DMS114 treated with DMSO at 0.1 percent for 48 hours (cell line): Measurements from ENCODE around the gene AMPD3.

Source experiments
- DNase-seq: peaks from one replicate; lab custom pipeline; 2025; ENCODE audit not compliant: unreplicated experiment; lab: John Stamatoyannopoulos, UW

Gene AMPD3

DNA sequence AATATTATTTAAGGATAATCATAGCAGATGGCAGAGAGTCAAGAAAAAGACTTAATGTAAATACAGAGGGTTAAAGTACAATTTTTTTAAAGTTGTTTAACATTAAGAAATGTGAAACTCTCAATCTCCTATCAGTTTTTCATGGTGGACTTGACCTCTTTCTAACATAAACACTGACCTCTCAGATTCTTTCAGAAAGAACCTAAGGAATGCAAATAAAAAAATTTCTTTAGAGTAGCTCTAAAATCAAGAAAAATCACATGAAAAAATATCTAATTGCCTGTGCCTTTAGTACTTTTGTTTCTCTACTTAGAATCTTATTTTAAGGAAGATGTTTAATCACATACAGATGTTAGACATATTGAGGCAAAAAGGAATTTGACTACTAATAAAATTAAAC, 73.1 kb downstream of the AMPD3 start:
- DNase-seq = no peak

DNA sequence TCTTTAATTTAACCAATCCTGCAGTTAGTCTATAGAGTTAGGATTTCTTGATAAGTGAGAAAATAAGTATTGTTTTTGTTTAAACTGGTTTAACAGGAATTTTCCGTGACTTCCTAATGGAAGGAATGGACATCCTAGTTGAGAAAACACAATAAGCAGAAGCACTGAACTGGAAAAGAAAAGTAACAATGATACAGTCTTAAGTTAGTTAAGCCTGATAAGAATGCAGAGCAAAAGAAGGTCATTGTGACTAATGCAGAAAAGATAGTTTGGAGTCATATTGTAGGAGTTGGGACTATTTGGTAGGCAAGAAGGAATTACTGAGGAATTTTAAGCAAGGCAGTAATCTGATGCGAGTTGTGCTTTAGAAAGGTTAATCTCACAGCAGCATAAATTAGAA, 74.2 kb downstream of the AMPD3 start:
- DNase-seq = no peak

DNA sequence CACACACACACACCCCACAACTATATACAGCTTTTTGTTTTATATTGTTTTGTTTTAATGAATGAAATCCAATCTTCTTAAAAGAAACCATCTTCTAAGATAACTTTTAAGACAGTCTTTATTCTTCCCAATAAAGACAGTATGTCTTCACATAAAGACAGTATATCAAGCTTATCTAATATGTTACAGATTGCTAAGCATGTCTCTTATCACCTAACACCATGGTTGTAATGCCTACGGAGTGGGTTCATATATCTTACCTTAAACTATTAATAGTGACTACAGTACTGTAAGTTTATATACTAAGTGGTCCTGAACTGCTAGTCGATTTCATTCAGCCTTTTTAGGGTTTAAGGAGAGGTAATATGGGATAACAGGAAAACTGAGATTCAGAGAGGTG, 77.5 kb downstream of the AMPD3 start:
- no peak for DNase-seq

DNA sequence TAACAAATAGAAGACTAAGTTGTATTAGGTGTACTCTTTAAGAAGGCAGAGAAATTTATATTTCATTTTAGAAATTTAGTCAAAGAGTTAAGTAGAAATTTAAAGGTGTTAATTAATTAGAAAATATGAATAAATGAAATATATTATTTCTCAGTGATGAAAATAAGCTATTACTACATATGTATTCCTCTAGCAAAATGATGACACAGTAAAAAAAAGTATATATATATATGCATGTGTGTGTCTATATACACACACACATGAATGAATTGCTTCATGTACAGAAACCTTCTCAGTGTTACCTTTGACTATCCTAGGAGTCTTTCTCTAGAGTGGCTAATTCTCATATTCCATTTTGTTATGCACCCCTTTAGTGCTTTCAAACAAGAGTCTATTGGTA, 78.3 kb downstream of the AMPD3 start:
- DNase-seq = no peak

DNA sequence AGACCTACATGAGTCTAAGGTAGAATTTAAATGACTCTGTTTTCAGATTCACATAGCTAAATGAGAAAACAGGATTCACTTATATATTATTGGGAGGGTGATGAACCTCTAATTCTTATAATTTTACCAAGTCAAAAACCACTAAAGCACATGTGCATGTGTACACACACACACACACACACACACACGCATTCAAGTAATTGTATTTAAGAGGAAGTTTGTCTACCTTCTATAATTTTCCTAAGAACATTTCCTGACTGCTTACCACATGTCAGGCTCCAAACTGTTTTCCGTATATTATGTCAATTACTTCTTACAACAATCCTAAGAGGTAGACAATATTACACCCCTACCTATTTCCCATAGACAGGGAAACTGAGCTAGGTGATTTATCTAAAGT, 79.3 kb downstream of the AMPD3 start:
- DNase-seq = no peak

DNA sequence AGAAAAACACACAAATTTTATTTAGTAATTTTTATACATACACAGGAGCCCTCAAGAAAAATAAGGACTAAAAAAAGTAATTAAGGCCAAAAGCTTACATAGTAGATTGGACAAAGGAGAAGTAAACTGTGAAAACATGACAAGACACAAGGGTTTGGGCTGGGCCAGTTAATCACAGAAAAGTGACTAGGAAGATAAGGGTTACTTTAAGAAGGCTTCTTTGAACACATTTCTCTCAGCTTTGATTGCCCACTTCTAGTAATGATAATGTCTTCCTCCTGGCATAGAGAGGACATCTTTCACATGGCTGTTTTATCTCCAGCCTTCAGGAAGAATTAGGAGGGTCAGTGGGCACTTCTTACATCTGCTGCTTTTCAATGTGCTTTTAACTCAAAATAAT, 82.5 kb downstream of the AMPD3 start:
- no peak for DNase-seq

DNA sequence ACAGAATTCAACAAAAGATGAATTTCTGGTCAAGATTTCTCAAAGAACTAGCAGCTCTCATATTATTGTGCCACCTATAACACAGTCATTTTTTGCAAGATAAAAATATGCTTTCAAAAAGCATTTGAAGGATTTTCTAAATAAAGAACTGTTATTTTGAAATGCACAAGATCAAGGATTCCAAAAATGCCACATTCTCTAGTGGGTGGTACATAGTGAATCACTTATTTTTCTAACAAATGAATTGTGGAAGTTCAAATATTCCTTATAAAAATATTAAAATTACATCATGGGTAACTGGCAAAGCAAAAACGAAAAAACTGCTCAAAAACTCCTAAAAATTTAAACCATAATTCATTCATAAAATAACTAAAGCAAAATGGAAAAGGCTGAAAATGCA, 83.9 kb downstream of the AMPD3 start:
- no peak for DNase-seq

DNA sequence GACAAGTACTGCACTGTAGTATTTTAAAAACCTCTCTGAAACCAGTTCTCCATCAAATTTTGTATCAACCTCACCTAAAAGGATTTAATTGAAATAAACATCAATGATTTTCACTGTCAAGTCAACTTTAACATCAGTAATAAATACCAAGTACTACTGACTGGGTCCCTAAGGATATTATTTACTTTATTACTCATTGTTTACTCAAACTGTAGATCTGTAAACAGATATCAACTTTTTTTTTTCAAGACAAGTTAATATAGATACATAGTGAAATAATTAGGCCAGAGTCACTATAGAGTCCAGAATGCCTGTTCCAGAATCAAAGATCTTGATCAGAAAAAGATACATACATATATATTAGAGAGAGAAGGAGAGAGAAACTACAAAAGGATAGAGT, 84.3 kb downstream of the AMPD3 start:
- DNase-seq = no peak

DNA sequence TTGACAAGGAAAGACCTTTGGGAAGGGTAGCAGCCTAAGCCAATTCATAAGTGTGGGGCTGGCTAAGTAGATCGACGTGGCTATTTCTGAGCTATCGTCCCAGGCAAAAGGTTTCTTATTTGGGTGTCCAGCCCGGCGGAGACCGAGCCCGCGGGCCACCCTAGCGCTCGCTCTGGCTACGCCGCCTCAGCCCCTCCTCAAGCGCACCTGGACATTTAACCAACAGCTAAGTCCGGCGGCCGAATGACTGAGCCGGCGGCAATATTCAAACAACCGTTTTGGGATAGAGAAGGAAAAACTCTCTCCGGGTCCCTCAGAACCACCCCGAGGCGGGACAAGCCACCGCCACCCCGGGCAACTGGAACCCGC, 85.5 kb downstream of the AMPD3 start:
- DNase-seq = no peak

DNA sequence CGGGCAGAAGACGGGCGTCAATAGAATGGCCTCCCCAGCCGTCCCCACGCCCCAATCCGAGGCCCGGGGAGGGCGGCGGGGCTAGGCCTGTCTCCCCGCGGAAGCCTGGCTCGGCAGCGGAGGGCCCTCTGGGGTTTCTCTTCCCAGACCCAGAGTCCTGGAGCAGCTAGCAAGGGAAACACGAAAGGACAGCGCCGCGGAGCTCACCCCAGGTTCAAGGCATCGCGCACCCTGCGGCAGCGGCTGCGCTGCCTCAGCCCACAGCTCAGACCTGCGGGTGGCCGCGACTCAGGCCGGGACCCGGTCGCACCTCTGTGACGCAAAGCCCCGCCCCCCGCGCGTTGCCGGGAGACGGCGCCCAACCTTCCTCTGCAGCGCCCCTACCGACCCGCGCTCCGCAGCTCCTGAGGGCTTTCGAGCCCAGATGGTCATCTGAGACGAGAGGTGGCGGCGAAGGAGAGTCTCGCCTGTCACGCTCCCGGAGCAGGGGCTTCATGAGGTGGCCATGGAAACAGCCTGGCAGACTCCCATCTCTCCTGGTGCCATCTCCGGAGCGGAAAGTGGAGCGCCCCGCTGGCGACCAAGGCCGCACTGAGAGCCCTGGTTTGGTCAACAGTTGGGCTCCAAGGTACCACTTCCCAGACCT, 86.0 kb downstream of the AMPD3 start, which contains the start of gene RNF141:
Gene RNF141, minus strand, starts transcription at position 273 of the 646 bp plus-strand sequence. CDS start 7,029 bp downstream, outside the sequence.
- DNase-seq = peak; percentile 79

DNA sequence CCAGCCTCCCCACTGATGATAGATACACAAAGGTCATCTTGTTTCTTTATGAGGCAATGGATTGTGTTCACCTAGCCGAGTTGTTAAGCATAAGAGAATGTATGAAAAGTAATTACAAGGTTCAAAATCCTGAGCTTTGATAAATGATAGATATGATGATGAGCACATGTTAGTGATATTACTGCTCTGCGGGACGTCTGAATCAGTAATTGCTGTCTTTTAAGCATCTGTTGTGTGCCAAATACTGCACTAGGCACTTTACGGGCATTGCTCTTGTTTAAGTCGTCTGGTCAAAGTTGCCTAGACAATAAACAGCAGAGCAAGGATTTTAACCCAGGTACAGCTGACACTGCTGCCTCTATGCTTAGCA, 86.5 kb downstream of the AMPD3 start:
- DNase-seq = no peak

DNA sequence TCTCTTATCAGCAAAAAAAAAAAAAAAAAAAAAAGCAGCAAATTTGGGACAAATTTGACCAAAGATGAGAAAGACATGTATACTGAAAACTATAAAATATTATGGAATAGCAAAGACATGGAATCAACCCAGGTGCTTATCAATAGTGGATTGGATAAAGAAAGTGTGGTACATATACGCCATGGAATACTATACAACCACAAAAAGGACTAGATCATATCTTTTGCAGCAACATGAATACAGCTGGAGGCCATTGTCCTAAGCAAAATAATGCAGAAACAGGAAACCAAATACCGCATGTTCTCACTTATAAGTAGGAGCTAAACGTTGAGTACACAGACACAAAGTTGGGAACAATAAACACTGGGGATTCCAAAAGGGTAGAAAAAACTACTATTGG, 87.7 kb downstream of the AMPD3 start:
- no peak for DNase-seq

DNA sequence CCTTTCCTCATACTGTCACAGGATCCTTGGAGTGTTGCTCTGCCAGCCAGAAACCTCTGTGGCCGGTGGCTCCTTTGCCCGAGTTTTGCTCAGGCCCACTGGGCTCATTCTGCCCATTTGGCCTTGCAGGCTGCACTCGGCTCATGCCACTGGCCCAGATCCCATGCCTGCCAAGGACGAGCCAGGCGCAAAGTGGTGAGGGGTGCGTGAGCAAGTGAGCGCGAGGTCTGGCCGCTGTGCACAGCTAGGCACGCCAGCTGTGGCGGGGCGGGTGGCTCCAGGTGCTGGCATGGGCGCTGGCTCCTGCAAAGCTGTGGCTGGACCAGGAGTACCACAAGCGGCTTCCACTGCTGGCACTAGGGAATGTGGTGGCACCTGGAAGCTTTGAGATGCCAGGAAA, 88.7 kb downstream of the AMPD3 start:
- no peak for DNase-seq

DNA sequence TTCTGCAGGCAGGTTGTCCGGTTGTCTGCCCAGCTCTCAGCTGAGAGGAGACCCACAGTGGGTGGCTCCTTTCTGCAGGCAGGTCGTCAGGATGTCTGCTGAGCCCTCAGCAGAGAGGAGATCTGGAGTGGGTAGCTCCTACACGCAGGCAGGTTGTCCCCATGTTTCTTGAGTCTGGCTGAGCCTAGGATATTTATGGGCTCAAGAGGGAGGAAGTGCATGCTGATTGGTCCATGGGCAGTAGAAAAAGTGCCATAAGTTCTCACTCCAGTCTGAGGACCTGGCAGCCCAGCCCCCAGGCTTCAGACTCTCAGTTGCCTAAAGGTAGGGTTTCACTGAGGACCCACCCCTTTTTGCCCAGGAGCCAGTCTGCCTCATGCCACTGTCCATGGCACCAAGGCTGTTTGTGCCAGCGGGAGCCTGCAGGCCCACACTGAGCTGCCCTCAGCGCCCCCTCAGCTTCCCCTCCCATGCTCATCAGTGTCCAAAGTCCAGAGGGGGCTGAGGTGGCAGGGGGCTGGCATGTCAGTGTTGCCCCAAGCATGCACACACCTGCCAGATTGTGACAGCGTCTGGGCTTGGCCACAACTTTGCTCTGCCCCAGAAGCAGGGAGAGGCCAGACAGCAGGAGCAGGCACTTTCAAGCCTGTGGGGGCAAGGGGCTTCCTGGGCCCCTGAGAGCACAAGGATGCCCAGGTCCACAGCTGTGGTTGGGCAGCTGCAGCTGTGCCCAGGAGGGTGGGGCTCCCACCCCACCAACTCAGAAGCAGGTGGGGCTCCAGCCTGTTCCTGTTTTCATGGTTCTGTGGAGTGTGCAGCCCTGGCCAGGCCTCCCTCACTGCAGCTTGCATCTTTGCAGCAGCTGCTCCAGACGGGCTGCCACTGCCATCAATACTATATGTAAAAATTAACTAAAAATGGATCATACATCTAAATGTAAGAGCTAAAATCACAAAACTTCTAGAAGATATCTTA, 89.7 kb downstream of the AMPD3 start:
- DNase-seq = no peak

DNA sequence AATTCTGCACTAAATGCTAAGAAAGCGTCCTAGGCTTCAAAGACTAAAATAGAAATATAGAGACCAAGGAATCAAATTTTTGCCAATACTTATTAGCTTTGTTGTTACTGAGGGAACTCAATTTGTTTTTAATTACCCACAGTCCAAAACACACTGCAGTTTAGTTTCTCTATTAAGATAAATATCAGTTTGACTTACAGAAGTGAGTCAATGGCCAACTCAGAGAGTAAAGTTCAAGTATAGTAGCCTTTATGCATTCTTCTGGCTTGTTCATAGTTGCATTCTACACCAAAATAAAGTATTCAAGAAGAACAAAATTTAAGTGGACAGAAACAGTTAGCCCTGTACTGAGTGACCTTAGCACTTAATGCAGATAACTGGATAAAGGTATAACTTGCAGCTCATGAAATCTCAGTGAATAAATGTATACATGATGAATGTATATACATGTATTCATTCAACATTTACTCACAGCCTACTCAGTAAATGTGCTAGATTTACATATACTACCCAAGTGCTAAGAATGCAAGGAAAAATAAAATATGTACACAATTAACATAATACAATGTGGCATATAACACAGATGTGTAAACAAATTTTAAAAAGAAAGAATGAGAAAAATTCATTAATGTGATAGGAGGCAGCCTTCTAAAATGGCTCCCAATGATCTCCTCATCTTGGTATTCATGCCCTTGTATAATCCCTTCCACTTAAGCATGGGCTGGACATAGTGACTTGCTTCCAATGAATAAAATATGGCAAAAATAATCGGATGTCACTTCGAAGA, 95.6 kb downstream of the AMPD3 start:
- no peak for DNase-seq

DNA sequence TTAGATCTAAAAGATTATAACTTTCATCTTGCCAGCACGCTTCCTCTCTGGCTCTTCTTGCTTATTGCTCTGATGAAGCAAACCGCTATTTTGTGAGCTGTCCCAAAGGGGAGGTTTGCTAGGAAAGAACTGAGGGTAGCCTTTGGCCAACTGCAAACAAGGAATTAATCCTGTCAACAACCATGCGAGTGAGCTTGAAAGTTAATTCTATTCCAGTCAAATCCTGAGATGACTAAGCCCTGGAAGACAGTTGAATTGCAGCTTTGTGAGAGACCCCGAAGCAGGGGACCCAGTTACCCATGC, 96.2 kb downstream of the AMPD3 start:
- DNase-seq = no peak

DNA sequence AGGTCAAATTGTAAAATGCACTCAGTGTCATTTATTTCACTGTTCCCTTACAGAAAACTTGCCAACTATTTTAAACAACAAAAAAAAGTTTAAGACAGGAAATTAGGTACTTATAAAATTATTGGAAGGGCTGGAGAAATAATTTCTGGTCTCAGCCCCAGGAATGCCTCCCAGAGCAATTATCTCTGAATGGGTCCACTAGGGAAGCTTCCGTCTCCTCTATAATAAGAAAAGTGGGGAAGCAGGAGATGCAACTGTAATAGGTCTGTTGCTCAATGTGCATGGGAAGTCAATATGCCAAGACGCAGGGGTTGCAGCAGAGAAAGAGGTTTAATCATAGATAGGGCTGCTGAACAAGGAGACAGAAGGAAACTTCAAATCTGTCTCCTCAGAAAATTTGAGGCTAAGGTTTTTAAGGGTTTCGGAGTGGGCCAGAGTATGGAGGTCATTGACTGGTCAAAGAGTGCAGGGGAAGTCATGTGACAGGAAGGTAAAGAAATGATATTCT, 96.8 kb downstream of the AMPD3 start:
- DNase-seq = no peak

DNA sequence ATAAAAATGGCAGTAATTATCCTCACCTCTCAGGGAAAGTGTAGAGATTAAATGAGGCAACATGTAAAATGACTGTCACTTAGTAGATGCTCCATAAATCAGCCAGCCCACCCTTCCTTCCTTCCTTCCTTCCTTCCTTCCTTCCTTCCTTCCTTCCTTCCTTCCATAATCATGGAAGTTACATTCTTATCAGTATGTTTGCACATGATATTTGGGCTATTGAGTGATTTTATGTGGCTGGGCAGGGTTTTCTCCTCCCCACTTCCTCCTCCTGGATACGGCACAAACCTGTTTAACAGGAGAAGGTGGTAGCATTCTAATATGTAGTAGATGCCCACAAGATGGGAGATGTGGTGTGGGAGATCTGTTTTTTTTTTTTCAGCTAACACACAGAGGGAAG, 101.5 kb downstream of the AMPD3 start:
- DNase-seq = no peak
